ENCODE measurements around the gene EVI2A.

DNA sequence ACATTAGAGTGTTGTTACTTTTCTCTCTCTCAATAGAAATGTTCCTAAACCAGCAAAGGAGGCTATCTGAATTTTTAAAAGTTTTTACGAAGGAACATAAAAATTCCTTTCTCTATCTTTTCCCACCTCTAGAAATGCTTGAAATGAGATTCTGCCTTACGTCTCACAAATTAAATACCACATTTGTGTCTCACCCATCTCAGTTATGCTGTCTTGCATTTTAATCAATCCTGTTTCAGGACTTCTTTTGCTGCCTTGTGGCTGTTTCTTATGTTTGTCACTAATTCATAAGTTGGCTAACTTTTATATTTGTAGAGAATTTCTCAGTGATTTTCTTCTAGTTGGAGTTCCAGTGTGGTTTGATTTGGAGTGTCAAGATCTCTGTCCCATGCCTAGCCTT is 27.8 kb downstream of the EVI2A start:
- TF ChIP-seq, protein P1, sequence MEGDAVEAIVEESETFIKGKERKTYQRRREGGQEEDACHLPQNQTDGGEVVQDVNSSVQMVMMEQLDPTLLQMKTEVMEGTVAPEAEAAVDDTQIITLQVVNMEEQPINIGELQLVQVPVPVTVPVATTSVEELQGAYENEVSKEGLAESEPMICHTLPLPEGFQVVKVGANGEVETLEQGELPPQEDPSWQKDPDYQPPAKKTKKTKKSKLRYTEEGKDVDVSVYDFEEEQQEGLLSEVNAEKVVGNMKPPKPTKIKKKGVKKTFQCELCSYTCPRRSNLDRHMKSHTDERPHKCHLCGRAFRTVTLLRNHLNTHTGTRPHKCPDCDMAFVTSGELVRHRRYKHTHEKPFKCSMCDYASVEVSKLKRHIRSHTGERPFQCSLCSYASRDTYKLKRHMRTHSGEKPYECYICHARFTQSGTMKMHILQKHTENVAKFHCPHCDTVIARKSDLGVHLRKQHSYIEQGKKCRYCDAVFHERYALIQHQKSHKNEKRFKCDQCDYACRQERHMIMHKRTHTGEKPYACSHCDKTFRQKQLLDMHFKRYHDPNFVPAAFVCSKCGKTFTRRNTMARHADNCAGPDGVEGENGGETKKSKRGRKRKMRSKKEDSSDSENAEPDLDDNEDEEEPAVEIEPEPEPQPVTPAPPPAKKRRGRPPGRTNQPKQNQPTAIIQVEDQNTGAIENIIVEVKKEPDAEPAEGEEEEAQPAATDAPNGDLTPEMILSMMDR (IDR thresholded peaks at IDR 0.05), result no peak
- no peak for TF ChIP-seq POLR2A (IDR thresholded peaks at IDR 0.05)
